CD4-positive, CD25-positive, alpha-beta regulatory T cell (primary cell): ENCODE data around the gene CDHR1. TPM values are rescaled to one million over a fixed set of nuclear protein-coding genes. Genes with fewer than 3 reads are reported as not detected.

Experiments
- ATAC-seq, 2 donors: fragments of 150-1000 bp; cut with Tn5 transposase; one replicate each; pipeline ENCODE4 v1.10.0; 2021; ENCODE audit warnings: low read depth in 2 of 2, moderate number of reproducible peaks in 2 of 2, moderate library complexity in 1 of 2
- DNase-seq, 3 donors: peaks; one replicate each; pipeline versions ENCODE4 v3.0.0 to v3.0.0-alpha.2; 2012 to 2022; ENCODE audit warnings: mixed read lengths in 1 of 3
- H3K27ac ChIP-seq: one replicate; pipeline ENCODE4 v1.7.0; 2013; ENCODE audit warnings: mild to moderate bottlenecking, low read length; ENCODE audit not compliant: insufficient read depth, poor library complexity, severe bottlenecking
- H3K27me3 ChIP-seq: one replicate; pipeline ENCODE4 v1.7.0; 2013; ENCODE audit warnings: low read length; ENCODE audit not compliant: control insufficient read depth, insufficient read depth
- H3K36me3 ChIP-seq: one replicate; pipeline ENCODE4 v1.7.0; 2013; ENCODE audit warnings: mild to moderate bottlenecking, low read length, moderate library complexity; ENCODE audit not compliant: control insufficient read depth, insufficient read depth
- H3K4me1 ChIP-seq: 2 replicates; pipeline ENCODE4 v1.7.0; 2013; ENCODE audit warnings: mild to moderate bottlenecking, low read length; ENCODE audit not compliant: insufficient read depth, control insufficient read depth, poor library complexity, severe bottlenecking
- H3K4me3 ChIP-seq: one replicate; pipeline ENCODE4 v1.7.0; 2013; ENCODE audit warnings: low read depth, mild to moderate bottlenecking, low read length, moderate library complexity
- H3K9me3 ChIP-seq, 2 experiments: 1 replicate in 1 of 2; 2 replicates in 1 of 2; pipeline ENCODE4 v1.7.0; 2013; ENCODE audit warnings: low read length in 2 of 2, mild to moderate bottlenecking in 1 of 2, moderate library complexity in 1 of 2; ENCODE audit not compliant: control insufficient read depth in 2 of 2
- H3K27ac Mint-ChIP-seq, 3 donors: one replicate each; pipeline ENCODE4 v1.8.0; 2020 to 2022; ENCODE audit warnings: mild to moderate bottlenecking in 3 of 3, mixed read lengths in 3 of 3, moderate library complexity in 2 of 3
- H3K27me3 Mint-ChIP-seq: one replicate; pipeline ENCODE4 v1.8.0; 2022; ENCODE audit warnings: mild to moderate bottlenecking, mixed read lengths
- H3K36me3 Mint-ChIP-seq: one replicate; pipeline ENCODE4 v1.8.0; 2020; ENCODE audit warnings: mixed read lengths
- H3K4me1 Mint-ChIP-seq, 4 donors: one replicate each; pipeline ENCODE4 v1.8.0; 2020 to 2022; ENCODE audit warnings: mixed read lengths in 4 of 4, mild to moderate bottlenecking in 1 of 4
- H3K4me3 Mint-ChIP-seq, 4 donors: one replicate each; pipeline ENCODE4 v1.8.0; 2020 to 2022; ENCODE audit warnings: mild to moderate bottlenecking in 4 of 4, mixed read lengths in 4 of 4, moderate library complexity in 3 of 4
- H3K9me3 Mint-ChIP-seq, 7 donors: one replicate each; pipeline ENCODE4 v1.8.0; 2020 to 2022; ENCODE audit warnings: mixed read lengths in 7 of 7, mild to moderate bottlenecking in 3 of 7, moderate library complexity in 2 of 7
- polyA plus RNA-seq, 4 donors: library from polyadenylated mRNA; unstranded; fragments of 300-500 nt; fragmentation: Illumina TruSeq; gene quantifications; one replicate each; pipeline ENCODE4 v1.2.3, GENCODE V29; 2021
- total RNA-seq: library from RNA; stranded (reverse); gene quantifications from one replicate; pipeline ENCODE4 v1.2.3, GENCODE V29; 2022

Gene CDHR1
- total and polyA plus RNA-seq, 5 donors from 2014 or later, result 0.25 to 0.28 TPM; not detected in 3

DNA sequence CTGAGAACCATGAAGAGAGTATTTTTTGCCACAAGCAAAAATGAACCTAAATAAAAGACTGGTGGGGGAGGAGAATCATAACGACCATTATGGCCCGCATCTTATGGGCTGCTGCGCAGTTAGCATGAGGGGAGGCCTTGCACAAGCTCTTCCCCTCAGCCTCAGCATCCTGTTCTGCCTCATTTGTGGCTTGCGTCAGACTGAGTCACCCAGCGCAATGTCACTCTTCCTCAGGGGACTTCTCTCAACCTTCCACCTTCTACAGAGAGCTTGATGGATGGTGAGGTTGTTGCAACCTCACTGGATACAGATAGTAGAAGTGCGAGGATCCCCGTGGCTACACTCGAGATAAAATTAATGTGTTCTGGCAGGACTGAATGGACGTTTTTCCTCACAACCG is 37.6 kb upstream of the CDHR1 start:
- no peak for DNase-seq

DNA sequence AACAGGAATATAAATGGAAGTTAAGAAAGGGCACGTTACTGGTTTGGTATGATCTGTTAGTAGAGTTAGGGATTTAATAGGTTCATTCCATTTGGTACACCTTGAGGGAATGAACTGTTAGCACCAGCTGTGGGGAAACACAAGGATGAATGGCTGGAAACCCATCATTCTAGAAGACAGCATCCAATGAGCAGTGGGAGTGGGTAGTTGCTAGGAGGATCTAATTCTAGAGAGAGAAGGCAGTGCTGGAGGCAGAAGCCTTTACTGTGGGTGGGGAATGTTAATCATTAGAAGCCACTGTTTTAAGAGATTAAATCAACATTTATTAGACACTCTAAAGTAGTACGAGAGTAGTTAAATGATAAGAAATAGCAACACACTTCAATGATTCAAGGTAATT is 36.3 kb upstream of the CDHR1 start:
- Mint-ChIP-seq H3K4me1 (peaks cover 0 to 6% (median under 1%) of the 10 kb centered on the region in 4 donors), H3K9me3 (no peaks in the 10 kb centered on the region), H3K4me3 (no peak overlapping the region), H3K36me3 (peaks cover 15% of the 10 kb centered on the region), H3K27me3 (peaks cover 2% of the 10 kb centered on the region), H3K27ac (peak overlapping the region in 1 of 3 donors; percentile 74)
- Histone ChIP-seq H3K36me3 (peaks cover 17% of the 10 kb centered on the region), H3K27me3 (peaks cover 3% of the 10 kb centered on the region), H3K27ac (no peak overlapping the region), H3K4me1 (no peaks in the 10 kb centered on the region), H3K9me3 (no peaks in the 10 kb centered on the region), H3K4me3 (no peak overlapping the region)
- DNase-seq (no peak), ATAC-seq (no peak)

More for the DNA sequence above, 37.6 kb upstream of the CDHR1 start:
- Histone ChIP-seq H3K4me3 (no peak overlapping the region), H3K27ac (no peak overlapping the region), H3K9me3 (no peaks in the 10 kb centered on the region), H3K27me3 (peaks cover 2% of the 10 kb centered on the region), H3K36me3 (peaks cover 30% of the 10 kb centered on the region), H3K4me1 (no peaks in the 10 kb centered on the region)
- Mint-ChIP-seq H3K27me3 (no peaks in the 10 kb centered on the region), H3K36me3 (peaks cover 20% of the 10 kb centered on the region), H3K27ac (peak overlapping the region in 1 of 3 donors; percentile 72), H3K4me3 (no peak overlapping the region), H3K4me1 (peaks cover 0 to 6% (median under 1%) of the 10 kb centered on the region in 4 donors), H3K9me3 (no peaks in the 10 kb centered on the region)
- peak in 1 of 2 donors; percentile 47 for ATAC-seq

DNA sequence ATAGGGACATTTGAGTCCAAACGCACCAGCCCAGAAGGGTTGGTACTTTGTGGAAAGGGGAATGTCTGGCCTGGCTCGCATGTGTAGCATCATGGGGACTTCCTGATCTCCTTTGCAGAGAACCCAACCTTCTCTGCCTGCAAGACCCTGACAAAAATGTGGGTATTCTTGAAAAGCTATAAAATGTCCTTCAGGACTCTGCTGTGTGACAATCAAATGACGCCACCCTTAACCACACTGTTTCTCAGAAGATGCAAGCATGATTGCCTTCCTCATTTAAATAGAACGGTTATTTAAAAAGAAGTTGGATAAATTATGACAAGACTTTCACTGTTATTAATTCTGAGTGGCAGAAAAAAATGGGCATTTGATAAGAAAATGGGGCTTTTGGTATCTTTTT is 35.8 kb upstream of the CDHR1 start:
- H3K4me1 Mint-ChIP-seq, result peaks cover 0 to 6% (median under 1%) of the 10 kb centered on the region in 4 donors
- DNase-seq, result no peak
- Histone ChIP-seq H3K27ac (no peak overlapping the region), H3K4me3 (no peak overlapping the region), H3K9me3 (no peaks in the 10 kb centered on the region), H3K4me1 (no peaks in the 10 kb centered on the region), H3K36me3 (peaks cover 13% of the 10 kb centered on the region), H3K27me3 (peaks cover 4% of the 10 kb centered on the region)
- peak overlapping the region in 1 of 3 donors; percentile 74 for H3K27ac Mint-ChIP-seq
- H3K4me3 Mint-ChIP-seq, result no peak overlapping the region
- peaks cover 12% of the 10 kb centered on the region for H3K36me3 Mint-ChIP-seq
- no peak for ATAC-seq
- H3K27me3 Mint-ChIP-seq, result peaks cover 6% of the 10 kb centered on the region
- no peaks in the 10 kb centered on the region for H3K9me3 Mint-ChIP-seq

DNA sequence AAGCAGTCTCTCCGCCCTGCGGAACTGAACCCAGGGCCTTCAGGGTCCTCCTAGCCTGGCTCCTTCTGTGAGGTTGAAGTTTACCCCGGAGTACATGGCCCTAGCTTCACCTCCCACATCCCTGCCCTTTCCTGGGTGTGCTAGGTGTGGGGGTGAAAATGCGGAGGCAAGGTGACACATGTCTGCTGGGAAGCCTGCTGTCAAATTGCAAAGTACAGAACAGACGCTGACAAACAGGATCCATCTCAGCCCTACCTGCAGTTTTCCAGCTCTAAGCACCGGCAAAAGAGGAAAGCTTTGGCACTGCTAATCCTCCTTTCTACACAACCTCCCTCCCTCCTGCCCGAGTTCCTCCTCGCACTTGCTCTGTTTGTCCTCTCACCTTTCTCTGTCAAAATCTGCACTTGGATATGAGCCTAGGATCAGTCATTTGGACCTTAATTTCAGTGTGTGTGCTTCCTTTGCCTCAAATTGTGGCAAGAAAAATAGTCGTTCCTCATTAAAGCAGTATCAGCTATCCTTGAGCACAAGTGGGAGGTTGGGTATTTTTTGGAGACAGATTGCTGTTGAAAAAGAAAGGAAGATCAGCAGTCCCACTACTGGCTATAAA is 35.2 kb upstream of the CDHR1 start:
- peaks cover 11% of the 10 kb centered on the region for H3K27me3 Mint-ChIP-seq
- no peaks in the 10 kb centered on the region for H3K4me1 ChIP-seq
- peaks cover 4% of the 10 kb centered on the region for H3K27me3 ChIP-seq
- peak overlapping the region in 2 of 3 donors; percentile 82 to 89 for H3K27ac Mint-ChIP-seq
- DNase-seq, result no peak
- no peak overlapping the region for H3K4me3 Mint-ChIP-seq
- H3K4me1 Mint-ChIP-seq, result peaks cover 0 to 6% (median under 1%) of the 10 kb centered on the region in 4 donors
- H3K9me3 ChIP-seq, result no peaks in the 10 kb centered on the region
- H3K4me3 ChIP-seq, result no peak overlapping the region
- H3K36me3 Mint-ChIP-seq, result peaks cover 8% of the 10 kb centered on the region
- ATAC-seq, result no peak
- no peaks in the 10 kb centered on the region for H3K9me3 Mint-ChIP-seq
- peaks cover 6% of the 10 kb centered on the region for H3K36me3 ChIP-seq
- no peak overlapping the region for H3K27ac ChIP-seq

DNA sequence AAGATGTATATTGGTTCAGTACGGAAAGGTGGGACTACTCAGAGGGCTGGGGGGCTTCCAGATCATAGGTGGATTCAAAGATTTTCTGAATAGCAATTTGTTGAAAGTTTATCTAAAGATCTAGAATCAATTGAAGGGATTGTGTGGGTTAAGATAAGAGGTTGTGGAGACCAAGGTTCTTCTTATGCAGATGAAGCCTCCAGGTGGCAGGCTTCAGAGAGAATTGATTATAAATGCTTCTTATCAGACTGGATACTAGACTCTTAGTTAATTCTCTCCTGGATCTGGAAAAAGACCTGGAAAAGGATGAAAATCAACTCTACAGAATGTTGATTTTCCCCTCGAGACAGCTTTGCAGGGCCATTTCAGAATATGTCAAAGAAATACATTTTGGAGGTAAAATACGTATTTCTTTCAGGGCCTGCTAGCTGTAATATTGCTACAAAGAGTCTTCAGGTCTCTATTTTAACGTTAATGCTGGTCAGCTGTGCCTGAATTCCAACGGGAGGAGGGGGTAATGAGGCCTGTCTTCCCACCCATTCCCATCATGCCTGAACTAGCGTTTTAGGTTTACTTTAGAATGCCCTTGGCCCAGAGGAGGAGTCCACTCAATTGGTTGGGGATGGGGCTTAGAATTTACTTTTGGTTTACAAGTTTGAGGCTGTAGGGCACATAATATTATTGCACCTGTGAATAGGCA is 33.5 kb upstream of the CDHR1 start:
- no peaks in the 10 kb centered on the region for H3K9me3 ChIP-seq
- Mint-ChIP-seq H3K27ac (peak overlapping the region in 1 of 3 donors; percentile 45), H3K9me3 (peaks cover 0 to 1% (median 0%) of the 10 kb centered on the region in 7 donors), H3K27me3 (peaks cover 11% of the 10 kb centered on the region), H3K36me3 (no peaks in the 10 kb centered on the region), H3K4me1 (peaks cover 0 to 6% (median under 1%) of the 10 kb centered on the region in 4 donors), H3K4me3 (no peak overlapping the region)
- H3K27me3 ChIP-seq, result peaks cover 4% of the 10 kb centered on the region
- H3K4me1 ChIP-seq, result no peaks in the 10 kb centered on the region
- no peak overlapping the region for H3K4me3 ChIP-seq
- H3K36me3 ChIP-seq, result no peaks in the 10 kb centered on the region
- no peak overlapping the region for H3K27ac ChIP-seq
- ATAC-seq, result no peak
- no peak for DNase-seq

DNA sequence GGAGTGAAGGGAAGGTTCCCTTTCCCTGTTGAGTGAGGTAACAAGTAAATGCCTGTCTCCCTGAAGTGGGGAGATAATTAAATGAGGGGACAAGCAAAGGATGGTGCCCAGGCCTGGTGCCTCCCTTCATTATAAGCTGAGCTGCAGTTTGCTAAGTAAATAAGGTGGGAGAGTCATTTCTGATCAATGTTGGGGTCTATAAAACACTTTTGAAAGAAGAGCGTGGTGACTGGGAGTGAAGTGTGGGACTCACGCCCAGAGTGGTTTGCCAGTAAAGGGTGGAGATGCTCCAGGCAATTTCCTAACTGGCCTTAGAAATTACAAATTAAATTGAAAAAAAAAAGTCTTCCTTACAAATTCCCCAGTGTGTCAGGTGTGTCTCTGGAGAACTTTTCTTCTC is 30.3 kb upstream of the CDHR1 start:
- peaks cover 0 to 4% (median 0%) of the 10 kb centered on the region in 7 donors for H3K9me3 Mint-ChIP-seq
- no peaks in the 10 kb centered on the region for H3K9me3 ChIP-seq
- DNase-seq (no peak), ATAC-seq (no peak)
- H3K27ac ChIP-seq, result no peak overlapping the region
- H3K4me1 ChIP-seq, result no peaks in the 10 kb centered on the region
- peaks cover 4% of the 10 kb centered on the region for H3K27me3 ChIP-seq
- H3K27ac Mint-ChIP-seq, result no peak overlapping the region
- peaks cover 11% of the 10 kb centered on the region for H3K27me3 Mint-ChIP-seq
- H3K36me3 Mint-ChIP-seq, result no peaks in the 10 kb centered on the region
- no peak overlapping the region for H3K4me3 Mint-ChIP-seq
- no peaks in the 10 kb centered on the region for H3K36me3 ChIP-seq
- H3K4me1 Mint-ChIP-seq, result peaks cover 0 to 2% (median 0%) of the 10 kb centered on the region in 4 donors
- no peak overlapping the region for H3K4me3 ChIP-seq

DNA sequence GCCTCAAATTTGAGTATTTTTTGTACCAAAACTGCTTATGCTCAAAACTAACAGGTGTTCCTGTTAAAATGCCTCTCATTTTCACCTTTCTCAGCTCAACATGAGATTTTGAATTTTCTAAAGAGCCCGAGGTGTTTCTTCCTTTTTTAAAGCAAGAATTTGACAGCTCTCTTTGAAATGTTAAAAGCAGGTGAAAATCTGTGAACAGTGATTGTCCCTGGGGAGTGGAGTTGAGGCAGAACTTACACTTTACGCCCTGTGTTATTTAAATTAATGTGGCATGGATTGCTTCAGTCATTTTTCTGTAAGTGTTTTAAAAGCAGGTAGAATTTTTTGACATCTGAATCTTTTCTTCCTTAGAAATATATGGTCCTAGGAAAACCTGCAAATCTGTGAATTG is 29.9 kb upstream of the CDHR1 start:
- Mint-ChIP-seq H3K27ac (no peak overlapping the region), H3K4me3 (no peak overlapping the region), H3K9me3 (peaks cover 0 to 4% (median 0%) of the 10 kb centered on the region in 7 donors), H3K4me1 (no peaks in the 10 kb centered on the region), H3K36me3 (no peaks in the 10 kb centered on the region), H3K27me3 (peaks cover 11% of the 10 kb centered on the region)
- Histone ChIP-seq H3K27ac (no peak overlapping the region), H3K4me3 (no peak overlapping the region), H3K9me3 (no peaks in the 10 kb centered on the region), H3K36me3 (no peaks in the 10 kb centered on the region), H3K4me1 (no peaks in the 10 kb centered on the region), H3K27me3 (peaks cover 4% of the 10 kb centered on the region)
- no peak for ATAC-seq
- no peak for DNase-seq
